CD4-positive, alpha-beta T cell (primary cell): ENCODE measurements around the gene GSG1L. TPM values are rescaled to one million over a fixed set of nuclear protein-coding genes. Genes with fewer than 3 reads are reported as not detected.

Experiments used
- ATAC-seq: fragments of 200-7000 bp; cut with Tn5 transposase; one replicate; pipeline ENCODE4 v1.10.0; 2022; ENCODE audit warnings: mild to moderate bottlenecking; ENCODE audit not compliant: poor library complexity
- CTCF ChIA-PET: fragments of 350-600 bp; sonication (Branson Sonifier 250); formaldehyde crosslinking; loops from one replicate; lab custom pipeline; 2021; ENCODE audit warnings: antibody characterized with exemption, inconsistent platforms; lab: Charles Lee
- POLR2A ChIA-PET: fragments of 350-600 bp; sonication (Branson Sonifier 250); formaldehyde crosslinking; loops from one replicate; lab custom pipeline; 2021; ENCODE audit warnings: antibody characterized with exemption, inconsistent platforms; lab: Charles Lee
- DNase-seq, 14 experiments: peaks; one replicate each; pipeline ENCODE4 v3.0.0-alpha.2; 2013 to 2020; ENCODE audit warnings: mixed read lengths in 2 of 14
- H3K27ac ChIP-seq, 2 donors: one replicate each; pipeline versions ENCODE4 v1.5.1 to v1.7.0; 2013; ENCODE audit warnings: low read length in 2 of 2, low read depth in 1 of 2, mild to moderate bottlenecking in 1 of 2
- H3K27me3 ChIP-seq, 2 experiments: 1 replicate in 1 of 2; 2 replicates in 1 of 2; pipeline versions ENCODE4 v1.6.1 to v1.7.0; 2013; ENCODE audit warnings: low read length in 2 of 2, control low read depth in 1 of 2, mild to moderate bottlenecking in 1 of 2, moderate library complexity in 1 of 2; ENCODE audit not compliant: insufficient read depth in 2 of 2, control insufficient read depth in 1 of 2
- H3K36me3 ChIP-seq: one replicate; pipeline ENCODE4 v1.6.1; 2013; ENCODE audit warnings: low read length, control low read depth; ENCODE audit not compliant: insufficient read depth
- H3K4me1 ChIP-seq: one replicate; pipeline ENCODE4 v1.6.1; 2013; ENCODE audit warnings: low read length, control low read depth; ENCODE audit not compliant: insufficient read depth
- H3K4me3 ChIP-seq: one replicate; pipeline ENCODE4 v1.5.1; 2013; ENCODE audit warnings: mild to moderate bottlenecking, low read length, moderate library complexity
- H3K9me3 ChIP-seq, 2 experiments: 1 replicate in 1 of 2; 2 replicates in 1 of 2; pipeline versions ENCODE4 v1.6.1 to v1.7.0; 2013; ENCODE audit warnings: low read length in 2 of 2, mild to moderate bottlenecking in 2 of 2, control low read depth in 1 of 2, moderate library complexity in 1 of 2; ENCODE audit not compliant: control insufficient read depth in 1 of 2, insufficient read depth in 1 of 2
- H3K27ac Mint-ChIP-seq: one replicate; pipeline ENCODE4 v1.8.0; 2020; ENCODE audit warnings: mixed read lengths
- H3K27me3 Mint-ChIP-seq: one replicate; pipeline ENCODE4 v1.8.0; 2021; ENCODE audit warnings: mixed read lengths
- H3K36me3 Mint-ChIP-seq: one replicate; pipeline ENCODE4 v1.8.0; 2021; ENCODE audit warnings: low read depth, mixed read lengths
- H3K4me1 Mint-ChIP-seq: one replicate; pipeline ENCODE4 v1.8.0; 2021; ENCODE audit warnings: low read depth, mixed read lengths
- H3K4me3 Mint-ChIP-seq: one replicate; pipeline ENCODE4 v1.8.0; 2020; ENCODE audit warnings: mild to moderate bottlenecking, mixed read lengths
- H3K9me3 Mint-ChIP-seq: one replicate; pipeline ENCODE4 v1.8.0; 2020; ENCODE audit warnings: mixed read lengths
- intact Hi-C, 2 experiments: fragments of 100-400 bp; cut with DNase I in 1 of 2; cut with micrococcal nuclease in 1 of 2; formaldehyde crosslinking; loops; one replicate each; pipeline versions ENCODE4 v1.15.1 to v1.9.0; 2023 to 2025; cut with DNase I, micrococcal nuclease
- total RNA-seq, 174 experiments: library from RNA in 2 of 174; stranded (reverse) in 2 of 174; gene quantifications; one replicate each; pipeline ENCODE4 v1.2.3 and lab custom pipeline; 2021 to 2026
- TF ChIP-seq, protein P1 (sequence below): fragments of 200-600 bp; IDR thresholded peaks from one replicate; pipeline ENCODE4 v1.8.0; 2022; ENCODE audit warnings: antibody characterized with exemption, mild to moderate bottlenecking

The GSG1L gene
- total RNA-seq, 2 experiments from 2014 or later = not detected

DNA sequence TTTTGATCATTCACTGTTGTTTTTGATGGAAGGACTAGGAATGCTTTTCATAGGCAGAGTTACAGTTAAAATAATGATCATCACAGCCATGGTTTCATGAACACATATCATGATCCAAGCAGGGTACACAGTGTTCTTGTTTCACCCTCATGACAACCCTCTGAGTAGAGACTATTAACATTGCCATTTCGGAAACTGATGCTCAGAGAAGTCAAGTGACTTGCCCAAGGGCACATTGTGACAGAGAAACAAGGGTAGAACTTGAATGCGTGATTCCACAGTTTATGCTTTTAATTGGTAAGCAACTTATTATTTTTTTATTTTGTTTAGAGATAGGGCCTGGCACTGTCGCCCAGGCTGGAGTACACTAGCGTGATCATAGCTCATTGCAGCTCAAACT lies 311.3 kb downstream of the GSG1L start:
- Histone ChIP-seq H3K4me3 (no peak overlapping the region), H3K27me3 (no peaks in the 10 kb centered on the region), H3K36me3 (peaks cover 4% of the 10 kb centered on the region), H3K9me3 (no peaks in the 10 kb centered on the region), H3K27ac (no peak overlapping the region), H3K4me1 (peaks cover 9% of the 10 kb centered on the region)
- Mint-ChIP-seq H3K36me3 (peaks cover 18% of the 10 kb centered on the region), H3K27ac (no peak overlapping the region), H3K9me3 (no peaks in the 10 kb centered on the region), H3K4me1 (peaks cover 5% of the 10 kb centered on the region), H3K27me3 (no peaks in the 10 kb centered on the region), H3K4me3 (no peak overlapping the region)
- TF ChIP-seq, protein P1, sequence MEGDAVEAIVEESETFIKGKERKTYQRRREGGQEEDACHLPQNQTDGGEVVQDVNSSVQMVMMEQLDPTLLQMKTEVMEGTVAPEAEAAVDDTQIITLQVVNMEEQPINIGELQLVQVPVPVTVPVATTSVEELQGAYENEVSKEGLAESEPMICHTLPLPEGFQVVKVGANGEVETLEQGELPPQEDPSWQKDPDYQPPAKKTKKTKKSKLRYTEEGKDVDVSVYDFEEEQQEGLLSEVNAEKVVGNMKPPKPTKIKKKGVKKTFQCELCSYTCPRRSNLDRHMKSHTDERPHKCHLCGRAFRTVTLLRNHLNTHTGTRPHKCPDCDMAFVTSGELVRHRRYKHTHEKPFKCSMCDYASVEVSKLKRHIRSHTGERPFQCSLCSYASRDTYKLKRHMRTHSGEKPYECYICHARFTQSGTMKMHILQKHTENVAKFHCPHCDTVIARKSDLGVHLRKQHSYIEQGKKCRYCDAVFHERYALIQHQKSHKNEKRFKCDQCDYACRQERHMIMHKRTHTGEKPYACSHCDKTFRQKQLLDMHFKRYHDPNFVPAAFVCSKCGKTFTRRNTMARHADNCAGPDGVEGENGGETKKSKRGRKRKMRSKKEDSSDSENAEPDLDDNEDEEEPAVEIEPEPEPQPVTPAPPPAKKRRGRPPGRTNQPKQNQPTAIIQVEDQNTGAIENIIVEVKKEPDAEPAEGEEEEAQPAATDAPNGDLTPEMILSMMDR = no peak
- DNase-seq (no peak), ATAC-seq (no peak)
- intact Hi-C loops = no loop called here
- ChIA-PET POLR2A (no interaction called here), CTCF (no interaction called here)

DNA sequence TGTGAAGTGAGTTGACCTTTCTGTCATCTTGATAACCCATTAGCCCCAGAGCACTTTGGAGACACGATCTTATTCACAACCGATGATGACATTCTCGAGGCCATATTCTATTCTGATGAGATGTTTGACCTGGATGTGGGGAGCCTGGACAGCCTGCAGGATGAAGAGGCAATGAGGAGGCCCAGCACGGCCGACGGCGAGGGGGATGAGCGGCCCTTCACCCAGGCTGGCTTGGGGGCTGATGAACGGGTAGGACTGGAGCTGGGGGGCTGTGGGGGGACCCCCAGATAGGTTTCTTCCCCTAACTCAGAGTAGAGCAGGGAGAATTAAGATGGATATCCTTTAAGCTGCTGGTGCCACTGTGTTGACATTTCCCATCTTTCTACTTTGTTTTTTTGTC lies 311.8 kb downstream of the GSG1L start:
- intact Hi-C loops = no loop called here
- TF ChIP-seq, protein P1 = no peak
- H3K27me3 Mint-ChIP-seq = no peaks in the 10 kb centered on the region
- Histone ChIP-seq H3K36me3 (peaks cover 4% of the 10 kb centered on the region), H3K4me1 (peaks cover 9% of the 10 kb centered on the region), H3K4me3 (no peak overlapping the region), H3K9me3 (no peaks in the 10 kb centered on the region), H3K27ac (no peak overlapping the region), H3K27me3 (no peaks in the 10 kb centered on the region)
- H3K9me3 Mint-ChIP-seq = no peaks in the 10 kb centered on the region
- ATAC-seq (no peak), DNase-seq (no peak)
- peaks cover 15% of the 10 kb centered on the region for H3K36me3 Mint-ChIP-seq
- no peak overlapping the region for H3K4me3 Mint-ChIP-seq
- H3K27ac Mint-ChIP-seq = no peak overlapping the region
- ChIA-PET CTCF (no interaction called here), POLR2A (no interaction called here)
- H3K4me1 Mint-ChIP-seq = peaks cover 10% of the 10 kb centered on the region

DNA sequence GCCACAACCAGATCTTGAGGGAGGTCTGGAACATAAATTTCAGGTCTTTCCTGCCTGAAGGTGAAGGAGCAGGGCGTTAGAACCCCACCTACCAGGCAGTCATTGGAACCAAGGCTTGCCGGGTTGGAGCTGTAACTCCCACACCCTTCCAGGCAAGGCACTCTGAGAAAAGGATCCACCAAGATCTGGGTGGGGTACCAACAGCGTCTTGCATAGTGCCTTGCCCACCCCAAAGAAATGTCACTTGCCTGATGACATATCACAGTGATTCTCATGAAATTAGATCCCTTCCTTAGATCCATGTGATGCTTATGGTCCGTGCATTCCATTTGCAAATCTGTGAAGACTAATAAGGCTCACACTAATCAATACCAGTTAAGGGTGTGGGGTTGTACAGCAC lies 312.3 kb downstream of the GSG1L start:
- POLR2A ChIA-PET = no interaction called here
- CTCF ChIA-PET = no interaction called here
- Histone ChIP-seq H3K27me3 (no peaks in the 10 kb centered on the region), H3K4me3 (no peak overlapping the region), H3K9me3 (no peaks in the 10 kb centered on the region), H3K36me3 (peaks cover 4% of the 10 kb centered on the region), H3K27ac (no peak overlapping the region), H3K4me1 (peaks cover 9% of the 10 kb centered on the region)
- ATAC-seq (no peak), DNase-seq (no peak)
- Mint-ChIP-seq H3K27ac (no peak overlapping the region), H3K4me1 (peaks cover 10% of the 10 kb centered on the region), H3K4me3 (no peak overlapping the region), H3K27me3 (no peaks in the 10 kb centered on the region), H3K9me3 (no peaks in the 10 kb centered on the region), H3K36me3 (peaks cover 12% of the 10 kb centered on the region)
- TF ChIP-seq, protein P1 = no peak
- intact Hi-C loops = no loop called here
